Duodenal mucosa (tissue), 2 donors: Measurements from ENCODE around the gene RNASE8.
"Not testable (repeated sequence)": the region's sequence is repeated elsewhere in the genome, so short reads cannot be mapped to it uniquely, and the experiment has no call there.

ENCODE experiments used
- H3K27ac ChIP-seq: one replicate; pipeline ENCODE4 v1.7.0; 2013; ENCODE audit warnings: low read depth, low read length
- H3K27me3 ChIP-seq, 2 donors: one replicate each; pipeline ENCODE4 v1.7.0; 2013; ENCODE audit warnings: low read length in 2 of 2, control low read depth in 1 of 2; ENCODE audit not compliant: insufficient read depth in 2 of 2, control insufficient read depth in 1 of 2
- H3K36me3 ChIP-seq, 2 donors: one replicate each; pipeline ENCODE4 v1.7.0; 2013; ENCODE audit warnings: low read length in 2 of 2, control low read depth in 1 of 2; ENCODE audit not compliant: insufficient read depth in 2 of 2, control insufficient read depth in 1 of 2
- H3K4me1 ChIP-seq, 2 donors: one replicate each; pipeline ENCODE4 v1.7.0; 2013; ENCODE audit warnings: low read length in 2 of 2, control low read depth in 1 of 2; ENCODE audit not compliant: insufficient read depth in 2 of 2, control insufficient read depth in 1 of 2
- H3K4me3 ChIP-seq, 2 donors: one replicate each; pipeline ENCODE4 v1.7.0; 2013; ENCODE audit warnings: low read length in 2 of 2, low read depth in 1 of 2
- H3K9ac ChIP-seq, 2 donors: one replicate each; pipeline ENCODE4 v1.7.0; 2013; ENCODE audit warnings: low read length in 2 of 2, low read depth in 1 of 2
- H3K9me3 ChIP-seq, 2 donors: one replicate each; pipeline ENCODE4 v1.7.0; 2013; ENCODE audit warnings: low read length in 2 of 2, control low read depth in 1 of 2; ENCODE audit not compliant: control insufficient read depth in 1 of 2

RNASE8 gene

GRCh38 chr14:21040370-21040925 is 17.2 kb upstream of the RNASE8 start:
- no peaks in the 10 kb centered on the region for H3K27me3 ChIP-seq
- no peak overlapping the region for H3K9ac ChIP-seq
- H3K27ac ChIP-seq = no peak overlapping the region
- peaks cover 33 to 38% of the 10 kb centered on the region in 2 donors for H3K4me1 ChIP-seq
- no peaks in the 10 kb centered on the region for H3K9me3 ChIP-seq
- no peak overlapping the region for H3K4me3 ChIP-seq
- H3K36me3 ChIP-seq = no peaks in the 10 kb centered on the region

- H3K9ac ChIP-seq, H3K27me3 ChIP-seq, H3K27ac ChIP-seq, H3K36me3 ChIP-seq, H3K4me3 ChIP-seq, H3K9me3 ChIP-seq: not testable (repeated sequence)
- H3K4me1 ChIP-seq = peaks cover 33 to 38% of the 10 kb centered on the region in 2 donors
These were observed 16.7 kb upstream of the RNASE8 start for GRCh38 chr14:21040941-21041340.

GRCh38 chr14:21041676-21042433 is 15.8 kb upstream of the RNASE8 start, which contains the start of gene RNASE7:
RNASE7 (plus strand) TSS chr14:21042362; CDS start chr14:21042993, 631 bp downstream.
- no peak within 1 kb of the TSS for H3K27ac ChIP-seq
- no peak within 1 kb of the TSS for H3K9ac ChIP-seq
- no peak within 1 kb of the TSS for H3K4me3 ChIP-seq
- no peaks in the 10 kb centered on the region for H3K27me3 ChIP-seq
- peaks cover 33 to 38% of the 10 kb centered on the region in 2 donors for H3K4me1 ChIP-seq
- H3K36me3 ChIP-seq = no peaks in the 10 kb centered on the region
- H3K9me3 ChIP-seq = no peaks in the 10 kb centered on the region

- no peak overlapping the region for H3K4me3 ChIP-seq
- peaks cover 31 to 35% of the 10 kb centered on the region in 2 donors for H3K4me1 ChIP-seq
- no peak overlapping the region for H3K9ac ChIP-seq
- no peaks in the 10 kb centered on the region for H3K9me3 ChIP-seq
- H3K27me3 ChIP-seq = no peaks in the 10 kb centered on the region
- H3K36me3 ChIP-seq = no peaks in the 10 kb centered on the region
- H3K27ac ChIP-seq = no peak overlapping the region
These were observed 14.7 kb upstream of the RNASE8 start for GRCh38 chr14:21042918-21043317.

- Histone ChIP-seq H3K9ac (no peak overlapping the region), H3K27ac (no peak overlapping the region), H3K9me3 (no peaks in the 10 kb centered on the region), H3K4me3 (no peak overlapping the region), H3K36me3 (no peaks in the 10 kb centered on the region), H3K27me3 (no peaks in the 10 kb centered on the region), H3K4me1 (peaks cover 26 to 30% of the 10 kb centered on the region in 2 donors)
These were observed 14.1 kb upstream of the RNASE8 start for GRCh38 chr14:21043387-21043973.

GRCh38 chr14:21043974-21044618 is 13.5 kb upstream of the RNASE8 start:
- Histone ChIP-seq H3K36me3 (no peaks in the 10 kb centered on the region), H3K9me3 (no peaks in the 10 kb centered on the region), H3K9ac (no peak overlapping the region), H3K27me3 (no peaks in the 10 kb centered on the region), H3K4me1 (peaks cover 20 to 24% of the 10 kb centered on the region in 2 donors), H3K27ac (no peak overlapping the region), H3K4me3 (no peak overlapping the region)

GRCh38 chr14:21047378-21047781 is 10.2 kb upstream of the RNASE8 start:
- no peaks in the 10 kb centered on the region for H3K36me3 ChIP-seq
- H3K27ac ChIP-seq = no peak overlapping the region
- H3K9ac ChIP-seq = no peak overlapping the region
- H3K9me3 ChIP-seq = no peaks in the 10 kb centered on the region
- no peaks in the 10 kb centered on the region for H3K27me3 ChIP-seq
- peaks cover 10 to 14% of the 10 kb centered on the region in 2 donors for H3K4me1 ChIP-seq
- no peak overlapping the region for H3K4me3 ChIP-seq

- Histone ChIP-seq H3K27me3 (no peaks in the 10 kb centered on the region), H3K9me3 (no peaks in the 10 kb centered on the region), H3K4me3 (no peak overlapping the region), H3K27ac (no peak overlapping the region), H3K36me3 (no peaks in the 10 kb centered on the region), H3K4me1 (peaks cover 3 to 9% of the 10 kb centered on the region in 2 donors), H3K9ac (no peak overlapping the region)
These were observed 9.0 kb upstream of the RNASE8 start for GRCh38 chr14:21048638-21049037.

GRCh38 chr14:21049271-21049673 is 8.3 kb upstream of the RNASE8 start:
- Histone ChIP-seq H3K4me3 (no peak overlapping the region), H3K27ac (no peak overlapping the region), H3K9me3 (no peaks in the 10 kb centered on the region), H3K36me3 (no peaks in the 10 kb centered on the region), H3K4me1 (peaks cover 8 to 9% of the 10 kb centered on the region in 2 donors), H3K27me3 (no peaks in the 10 kb centered on the region), H3K9ac (no peak overlapping the region)

- H3K4me1 ChIP-seq = peaks cover 20 to 21% of the 10 kb centered on the region in 2 donors
- no peaks in the 10 kb centered on the region for H3K36me3 ChIP-seq
- no peak overlapping the region for H3K4me3 ChIP-seq
- H3K9me3 ChIP-seq = no peaks in the 10 kb centered on the region
- no peaks in the 10 kb centered on the region for H3K27me3 ChIP-seq
- H3K9ac ChIP-seq = no peak overlapping the region
- no peak overlapping the region for H3K27ac ChIP-seq
These were observed 7.0 kb upstream of the RNASE8 start for GRCh38 chr14:21050597-21050996.
